SK-N-SH (cell line): Measurements from ENCODE around the gene SEMA4B. TPM values are rescaled to one million over a fixed set of nuclear protein-coding genes. Genes with fewer than 3 reads are reported as not detected.

Experiments
- CTCF ChIA-PET: fragments of 300-600, 350-600 bp; formaldehyde crosslinking; extraction: SDS; loops from one replicate; lab custom pipeline; 2021; lab: Yijun Ruan, JAX
- POLR2A ChIA-PET: fragments of 350-600 bp; sonication (Branson Sonifier 250); formaldehyde crosslinking; extraction: SDS; loops from one replicate; lab custom pipeline; 2020; ENCODE audit warnings: antibody characterized with exemption, inconsistent platforms; lab: Yijun Ruan, JAX
- DNase-seq: peaks from one replicate; pipeline ENCODE4 v3.0.0; 2012
- H2AFZ ChIP-seq: fragments of 200-600 bp; sonication (generic); 2 replicates; pipeline ENCODE4 v1.8.1; 2016; ENCODE audit warnings: antibody characterized with exemption, mild to moderate bottlenecking, low read depth
- H3F3A ChIP-seq: fragments of 200-600 bp; sonication (generic); replicated peaks from 2 replicates; pipeline ENCODE3; 2016; ENCODE audit warnings: antibody characterized with exemption, mild to moderate bottlenecking; ENCODE audit not compliant: insufficient read depth
- H3K27ac ChIP-seq, 2 experiments: fragments of 200-500 bp in 1 of 2; fragments of 200-600 bp in 1 of 2; sonication (Bioruptor generic) in 1 of 2; sonication (generic), shearing (Covaris generic) in 1 of 2; 2 replicates each; pipeline versions ENCODE4 v1.5.1 to v1.6.1; 2014 to 2016; ENCODE audit warnings: low read depth in 2 of 2, inconsistent platforms in 1 of 2, low read length in 1 of 2, mild to moderate bottlenecking in 1 of 2, mixed read lengths in 1 of 2
- H3K27me3 ChIP-seq: fragments of 200-600 bp; sonication (generic), shearing (Covaris generic); 2 replicates; pipeline ENCODE4 v1.6.1; 2016; ENCODE audit warnings: mixed run types; ENCODE audit not compliant: insufficient read depth
- H3K36me3 ChIP-seq, 2 experiments: fragments of 200-500 bp in 1 of 2; fragments of 200-600 bp in 1 of 2; sonication (Bioruptor generic) in 1 of 2; sonication (generic) in 1 of 2; replicated peaks in 1 of 2; 2 replicates each; pipeline versions ENCODE3 to v1.5.1; 2014 to 2016; ENCODE audit warnings: low read length in 1 of 2, mild to moderate bottlenecking in 1 of 2; ENCODE audit not compliant: insufficient read depth in 2 of 2, control insufficient read depth in 1 of 2
- H3K4me1 ChIP-seq, 2 experiments: fragments of 200-500 bp in 1 of 2; fragments of 200-600 bp in 1 of 2; sonication (Bioruptor generic) in 1 of 2; sonication (generic), shearing (Covaris generic) in 1 of 2; 2 replicates each; pipeline versions ENCODE4 v1.5.1 to v1.6.1; 2014 to 2016; ENCODE audit warnings: low read depth in 1 of 2, low read length in 1 of 2, mixed run types in 1 of 2; ENCODE audit not compliant: insufficient read depth in 2 of 2, control insufficient read depth in 1 of 2
- H3K4me2 ChIP-seq: fragments of 200-600 bp; sonication (generic), shearing (Covaris generic); 2 replicates; pipeline ENCODE4 v1.6.1; 2017; ENCODE audit warnings: mixed run types
- H3K4me3 ChIP-seq, 2 experiments: fragments of 200-500 bp in 1 of 2; fragments of 200-600 bp in 1 of 2; sonication (Bioruptor generic) in 1 of 2; sonication (generic), shearing (Covaris generic) in 1 of 2; 2 replicates each; pipeline versions ENCODE4 v1.5.1 to v1.8.1; 2014 to 2016; ENCODE audit warnings: low read depth in 2 of 2, inconsistent platforms in 1 of 2, low read length in 1 of 2, mild to moderate bottlenecking in 1 of 2, mixed read lengths in 1 of 2, moderate library complexity in 1 of 2
- H3K79me2 ChIP-seq: fragments of 200-600 bp; sonication (generic); 2 replicates; pipeline ENCODE4 v1.8.1; 2017; ENCODE audit warnings: mild to moderate bottlenecking; ENCODE audit not compliant: insufficient read depth
- H3K9ac ChIP-seq: fragments of 200-600 bp; sonication (generic); 2 replicates; pipeline ENCODE4 v1.6.1; 2017; ENCODE audit warnings: mixed run types
- H3K9me2 ChIP-seq: fragments of 200-600 bp; sonication (generic); 2 replicates; pipeline ENCODE4 v1.6.1; 2017; ENCODE audit warnings: mixed run types
- H3K9me3 ChIP-seq: fragments of 200-600 bp; sonication (generic); 2 replicates; pipeline ENCODE4 v1.6.1; 2017; ENCODE audit warnings: mixed run types, mild to moderate bottlenecking, moderate library complexity
- H4K20me1 ChIP-seq: fragments of 200-600 bp; sonication (generic); 2 replicates; pipeline ENCODE4 v1.6.1; 2017; ENCODE audit warnings: mild to moderate bottlenecking, mixed run types; ENCODE audit not compliant: insufficient read depth
- MXI1 ChIP-seq: IDR thresholded peaks from 2 replicates; pipeline ENCODE4 v1.6.1; 2012; ENCODE audit warnings: mild to moderate bottlenecking, low read depth, low read length, improper control_type of control experiment
- SIN3A ChIP-seq: IDR thresholded peaks from 2 replicates; pipeline ENCODE4 v1.6.1; 2012; ENCODE audit warnings: low read depth, mild to moderate bottlenecking, low read length, moderate library complexity, borderline replicate concordance
- WGBS: methylation state at CpG from one replicate; pipeline ENCODE4 v1.1.6; 2017; ENCODE audit warnings: low lambda C conversion rate; 5-methylcytosine and 5-hydroxymethylcytosine counted together
- polyA plus RNA-seq, 3 experiments: library from polyadenylated mRNA; depleted of rRNA; stranded (reverse); fragments of >200 nt; gene quantifications; 2 replicates each; pipeline ENCODE4 v1.2.3, GENCODE V29; 2012
- TF ChIP-seq, protein P1 (sequence below): fragments of 200-600 bp; sonication (generic); IDR thresholded peaks from 2 replicates; pipeline ENCODE4 v1.6.1; 2017; ENCODE audit warnings: antibody characterized with exemption, mild to moderate bottlenecking, moderate library complexity
- TF ChIP-seq, protein P2 (sequence below): fragments of 150-350 bp; IDR thresholded peaks from 2 replicates; pipeline ENCODE4 v1.6.1; 2017; ENCODE audit warnings: antibody characterized with exemption, low read length, low read depth, borderline replicate concordance

SEMA4B gene
- polyA plus RNA-seq, 1 of the 3 experiments (the other 2 are of a cell fraction) = 38.9 TPM

DNA sequence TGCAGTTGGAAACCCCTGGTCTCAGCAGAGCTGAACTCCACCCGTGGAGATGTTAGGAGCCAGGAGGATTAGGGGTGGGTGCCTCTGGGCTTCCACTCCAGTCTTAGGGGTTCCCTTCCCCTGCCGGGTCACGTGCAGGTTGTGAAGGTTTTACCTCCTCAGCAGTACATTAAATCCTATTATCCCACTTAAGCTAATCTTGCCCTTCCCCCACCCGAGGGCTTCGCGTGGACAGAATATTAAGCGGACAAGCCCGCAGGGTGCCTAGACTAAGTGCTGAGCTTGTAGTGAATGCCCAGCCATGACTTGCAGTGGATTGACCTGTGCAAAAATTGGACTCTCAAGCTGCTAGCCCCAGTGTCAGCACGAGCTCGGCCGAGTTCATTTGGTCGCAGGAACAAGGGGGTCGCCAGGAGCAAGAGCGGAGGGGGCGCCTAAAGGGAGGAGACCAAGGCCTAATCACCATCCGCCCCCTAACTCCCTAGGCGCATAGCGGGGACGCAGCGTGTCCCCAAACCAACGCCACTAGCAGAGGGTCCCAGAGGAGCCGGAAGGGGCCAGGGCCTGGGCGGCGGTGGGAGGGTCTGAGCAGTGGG lies 498 bp upstream of the SEMA4B start:
- peak overlapping the region; percentile 86 to 96 for H3K4me3 ChIP-seq
- H3K27me3 ChIP-seq = no peaks in the 10 kb centered on the region
- no peaks in the 10 kb centered on the region for H3K9me2 ChIP-seq
- peaks cover 3 to 37% of the 10 kb centered on the region in 2 experiments; a peak in 2 of 4 replicates for H3K4me1 ChIP-seq
- no peak for DNase-seq
- H3K36me3 ChIP-seq = peaks cover 0 to 3% of the 10 kb centered on the region in 2 experiments
- no peaks in the 10 kb centered on the region for H3K9me3 ChIP-seq
- peak overlapping the region in 1 of 2 experiments; percentile 80; a peak in 2 of 4 replicates for H3K27ac ChIP-seq
- peak overlapping the region; percentile 79; the same call in 1 of the 2 replicates for H3K9ac ChIP-seq
- ChIA-PET POLR2A (interaction anchor here (0.6 to 4.2 kb wide), 10 partner anchors 9 to 65 kb away, joined by 3 to 35 read pairs (median 3); no protein-coding TSS in a partner anchor), CTCF (interaction anchor here (0.8 to 9.0 kb wide), 9 partner anchors 8 to 326 kb away, joined by 3 to 74 read pairs (median 5); no protein-coding TSS in a partner anchor)
- H3K4me2 ChIP-seq = peak overlapping the region; percentile 100
- 47% methylated on average over 14 of the region's 24 CpGs for WGBS
- peaks cover 33% of the 10 kb centered on the region for H3K79me2 ChIP-seq
- H4K20me1 ChIP-seq = 0 out of 2 replicates have a peak, but pooled peaks cover 4% of the 10 kb centered on the region
- TF ChIP-seq, protein P1, sequence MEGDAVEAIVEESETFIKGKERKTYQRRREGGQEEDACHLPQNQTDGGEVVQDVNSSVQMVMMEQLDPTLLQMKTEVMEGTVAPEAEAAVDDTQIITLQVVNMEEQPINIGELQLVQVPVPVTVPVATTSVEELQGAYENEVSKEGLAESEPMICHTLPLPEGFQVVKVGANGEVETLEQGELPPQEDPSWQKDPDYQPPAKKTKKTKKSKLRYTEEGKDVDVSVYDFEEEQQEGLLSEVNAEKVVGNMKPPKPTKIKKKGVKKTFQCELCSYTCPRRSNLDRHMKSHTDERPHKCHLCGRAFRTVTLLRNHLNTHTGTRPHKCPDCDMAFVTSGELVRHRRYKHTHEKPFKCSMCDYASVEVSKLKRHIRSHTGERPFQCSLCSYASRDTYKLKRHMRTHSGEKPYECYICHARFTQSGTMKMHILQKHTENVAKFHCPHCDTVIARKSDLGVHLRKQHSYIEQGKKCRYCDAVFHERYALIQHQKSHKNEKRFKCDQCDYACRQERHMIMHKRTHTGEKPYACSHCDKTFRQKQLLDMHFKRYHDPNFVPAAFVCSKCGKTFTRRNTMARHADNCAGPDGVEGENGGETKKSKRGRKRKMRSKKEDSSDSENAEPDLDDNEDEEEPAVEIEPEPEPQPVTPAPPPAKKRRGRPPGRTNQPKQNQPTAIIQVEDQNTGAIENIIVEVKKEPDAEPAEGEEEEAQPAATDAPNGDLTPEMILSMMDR = no peak
- TF ChIP-seq, protein P2, sequence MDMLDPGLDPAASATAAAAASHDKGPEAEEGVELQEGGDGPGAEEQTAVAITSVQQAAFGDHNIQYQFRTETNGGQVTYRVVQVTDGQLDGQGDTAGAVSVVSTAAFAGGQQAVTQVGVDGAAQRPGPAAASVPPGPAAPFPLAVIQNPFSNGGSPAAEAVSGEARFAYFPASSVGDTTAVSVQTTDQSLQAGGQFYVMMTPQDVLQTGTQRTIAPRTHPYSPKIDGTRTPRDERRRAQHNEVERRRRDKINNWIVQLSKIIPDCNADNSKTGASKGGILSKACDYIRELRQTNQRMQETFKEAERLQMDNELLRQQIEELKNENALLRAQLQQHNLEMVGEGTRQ = no peak
- peaks cover 5% of the 10 kb centered on the region for H3F3A ChIP-seq
- peak overlapping the region; percentile 89 for H2AFZ ChIP-seq

DNA sequence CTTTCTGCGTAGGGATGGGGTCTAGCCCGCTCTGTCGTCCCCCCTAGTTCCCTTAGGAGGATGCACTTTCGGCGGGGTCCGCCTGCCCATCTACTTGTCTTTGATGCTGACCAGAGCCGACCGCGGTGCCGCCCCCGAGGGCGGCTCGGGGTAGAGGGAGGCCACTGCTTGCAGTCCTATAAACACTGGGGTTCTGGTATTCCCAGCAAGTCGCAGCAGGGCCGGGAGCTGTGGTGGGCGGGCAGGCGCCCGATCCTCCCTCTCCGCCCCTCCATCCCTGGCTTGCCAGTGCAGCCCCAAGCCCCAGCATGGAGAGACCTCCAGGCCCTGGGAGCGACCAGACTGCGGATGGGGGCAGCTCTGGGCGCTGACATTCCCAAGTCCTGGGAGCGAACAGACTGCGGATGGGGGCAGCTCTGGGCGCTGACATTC lies 830 bp downstream of the SEMA4B start:
- ChIA-PET CTCF (interaction anchor here (0.8 to 9.0 kb wide), 7 partner anchors 10 to 56 kb away, joined by 3 to 74 read pairs (median 5); no protein-coding TSS in a partner anchor), POLR2A (interaction anchor here (0.6 to 4.2 kb wide), 7 partner anchors 10 to 36 kb away, joined by 3 to 35 read pairs (median 3); no protein-coding TSS in a partner anchor)
- Histone ChIP-seq H3F3A (peaks cover 5% of the 10 kb centered on the region), H3K4me1 (peaks cover 3 to 49% of the 10 kb centered on the region in 2 experiments; a peak in 2 of 4 replicates), H3K36me3 (peaks cover 0 to 10% of the 10 kb centered on the region in 2 experiments), H2AFZ (peak overlapping the region; percentile 89), H3K27ac (peak overlapping the region in 1 of 2 experiments; percentile 80; a peak in 2 of 4 replicates), H3K79me2 (peaks cover 38% of the 10 kb centered on the region), H3K9ac (peak overlapping the region; percentile 79), H3K9me3 (no peaks in the 10 kb centered on the region), H3K9me2 (no peaks in the 10 kb centered on the region), H3K27me3 (no peaks in the 10 kb centered on the region), H3K4me3 (peak overlapping the region; percentile 86 to 96), H4K20me1 (0 out of 2 replicates have a peak, but pooled peaks cover 4% of the 10 kb centered on the region), H3K4me2 (peak overlapping the region; percentile 100)
- peak; percentile 85 for DNase-seq
- TF ChIP-seq MXI1 (no peak), SIN3A (peak; percentile 22; the same call in 1 of the 2 replicates)
- under 1% methylated on average over 14 of the region's 25 CpGs for WGBS
